Measurements from ENCODE around the gene IFIH1.

The IFIH1 gene

DNA sequence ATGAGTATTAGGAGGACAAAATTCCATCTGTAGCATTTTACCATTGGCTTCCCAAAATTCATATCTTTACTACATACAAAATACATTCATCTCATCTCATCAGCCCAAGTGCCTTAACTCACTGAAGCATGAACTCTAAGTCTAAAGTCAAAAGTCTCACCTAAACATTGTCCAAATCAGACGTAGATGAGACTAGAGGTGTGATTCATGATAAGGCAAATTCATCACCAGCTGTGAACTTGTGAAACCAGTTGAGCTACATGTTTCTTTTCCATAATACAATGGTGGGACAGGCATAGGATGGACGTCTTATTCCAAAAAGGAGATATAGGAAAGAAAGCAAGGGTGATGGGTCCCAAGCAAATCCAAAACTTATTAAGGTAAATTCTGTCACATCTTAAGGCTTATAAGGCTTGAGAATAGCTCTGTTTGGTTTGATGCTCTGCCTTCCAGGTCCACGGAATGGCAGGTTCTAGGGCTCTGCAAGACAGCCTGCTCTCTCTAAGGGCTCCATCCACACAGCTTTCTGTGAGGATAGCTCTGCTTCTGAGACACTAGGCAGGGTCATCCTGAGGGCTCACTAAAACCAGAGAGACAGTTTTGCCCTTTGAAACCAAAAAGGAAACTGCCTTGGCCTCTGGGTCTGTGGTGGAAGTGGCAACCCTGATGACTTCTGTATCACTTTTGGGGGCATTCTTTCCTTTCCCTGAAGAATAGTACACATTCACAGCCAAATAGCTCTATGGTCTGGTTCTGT is 9.6 kb downstream of the IFIH1 start:
- no peak for DNase-seq

DNA sequence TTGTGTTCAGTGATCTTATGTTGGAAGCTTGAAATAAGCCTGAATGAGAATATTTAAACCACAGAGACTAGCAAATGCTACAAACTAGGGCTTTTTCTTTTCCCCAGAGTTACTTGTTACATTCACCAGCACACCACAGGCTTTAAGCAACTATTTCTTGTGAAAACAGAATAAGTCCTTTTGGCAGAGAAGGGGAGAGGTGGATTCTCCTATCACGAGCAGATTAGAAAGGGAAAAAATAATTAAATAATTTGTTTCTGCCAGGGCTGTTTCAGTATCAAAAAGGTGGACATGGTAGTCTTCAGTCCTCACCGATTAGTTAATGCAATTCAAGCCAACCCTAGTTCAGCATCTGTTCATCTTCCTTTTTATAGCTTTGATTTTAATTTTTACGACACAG is 12.6 kb downstream of the IFIH1 start:
- no peak for DNase-seq

DNA sequence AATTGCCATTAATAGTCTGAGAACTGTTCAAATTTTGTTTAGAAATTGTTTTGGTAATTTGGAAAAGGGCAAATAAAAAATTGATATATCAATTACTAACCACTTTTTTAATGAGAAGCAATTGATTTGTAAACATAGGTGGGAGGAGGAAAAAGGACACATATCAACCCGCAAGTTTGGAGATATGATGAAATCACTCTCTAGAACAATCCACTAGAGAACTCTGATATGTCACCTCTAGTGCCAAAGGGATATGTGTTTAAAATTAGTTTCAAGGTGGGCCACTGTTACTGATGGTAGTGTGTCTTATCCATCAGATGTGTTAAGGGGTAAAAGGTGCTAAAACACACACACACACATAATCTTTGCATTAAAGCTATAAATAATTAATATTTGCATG is 16.6 kb downstream of the IFIH1 start:
- no peak for DNase-seq

DNA sequence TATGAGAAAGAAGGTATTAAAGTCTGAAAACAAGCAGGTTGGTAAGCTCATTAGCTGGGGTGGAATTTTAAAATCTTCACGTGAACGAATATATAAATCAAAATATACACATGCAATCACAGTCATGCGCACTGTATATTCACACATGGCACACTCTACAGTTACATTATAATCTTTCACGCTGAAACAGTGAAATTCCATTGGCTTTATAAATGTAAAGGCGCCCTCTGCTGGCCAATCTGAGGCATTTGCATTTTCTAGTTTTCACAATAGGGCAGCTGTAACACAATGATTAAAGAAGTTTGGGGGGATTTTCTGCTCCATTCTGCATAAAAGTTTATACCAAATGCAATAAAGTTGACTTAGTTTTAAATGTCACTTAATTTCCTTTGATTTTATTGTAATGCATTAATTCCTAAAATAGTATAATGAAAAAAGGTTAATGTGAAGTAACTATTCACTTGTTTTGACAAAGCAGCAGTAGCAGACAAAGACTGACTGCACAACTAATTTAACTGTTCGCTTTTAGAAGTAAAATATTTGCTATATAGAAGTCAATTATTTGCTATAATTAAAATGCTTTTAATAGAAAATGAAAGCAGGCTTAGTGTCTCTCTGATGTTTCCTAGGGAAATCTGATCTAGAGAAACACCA is 17.2 kb downstream of the IFIH1 start:
- DNase-seq: peak; percentile 29

DNA sequence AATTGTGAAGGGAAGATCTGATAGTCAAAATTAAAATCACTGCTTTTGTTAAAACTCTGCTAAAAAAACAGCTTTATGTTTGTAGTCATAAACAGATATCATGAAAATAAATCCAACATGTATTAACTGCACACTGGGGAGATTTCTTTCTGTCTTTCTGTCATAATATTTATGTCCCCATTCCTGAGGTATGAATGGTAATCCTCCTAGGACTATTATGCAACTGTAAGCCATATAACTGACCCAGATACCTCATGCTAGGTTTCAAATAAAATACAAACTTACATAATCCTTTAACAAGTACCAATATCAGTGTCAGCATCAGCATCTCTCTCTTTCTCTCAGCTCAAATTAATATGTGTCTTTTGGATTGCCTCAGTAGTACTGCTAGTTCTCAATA is 18.2 kb downstream of the IFIH1 start:
- DNase-seq: no peak

DNA sequence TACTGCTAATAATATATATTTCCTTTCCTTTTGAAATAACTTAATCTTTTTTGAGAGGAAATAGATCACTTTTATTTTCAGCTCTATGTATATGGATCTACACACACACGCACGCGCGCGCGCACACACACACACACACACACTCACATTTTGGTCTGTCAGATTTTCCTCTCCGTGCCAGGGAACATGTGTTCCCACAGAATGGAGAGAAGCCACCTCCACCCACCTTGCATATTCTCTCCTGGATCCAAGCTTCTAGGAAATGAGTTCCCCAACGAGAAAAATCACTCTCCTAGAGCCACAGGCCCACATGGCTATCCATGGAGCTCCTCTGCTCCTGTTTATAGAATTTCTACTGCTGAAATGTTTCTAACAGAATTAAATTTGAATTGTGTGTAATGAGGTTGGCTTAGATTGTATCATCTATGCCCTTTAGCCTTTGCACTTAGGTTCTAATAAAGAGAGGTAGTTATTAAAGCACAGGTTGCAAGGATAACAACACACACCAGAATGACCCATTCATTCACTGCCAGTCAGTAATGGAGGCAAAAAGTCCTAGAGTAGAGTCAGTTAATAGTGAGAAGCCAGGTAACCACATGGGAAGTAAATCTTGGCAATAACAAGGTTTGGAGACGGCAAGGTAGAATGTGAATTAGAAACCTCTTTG is 19.7 kb downstream of the IFIH1 start:
- DNase-seq: no peak

DNA sequence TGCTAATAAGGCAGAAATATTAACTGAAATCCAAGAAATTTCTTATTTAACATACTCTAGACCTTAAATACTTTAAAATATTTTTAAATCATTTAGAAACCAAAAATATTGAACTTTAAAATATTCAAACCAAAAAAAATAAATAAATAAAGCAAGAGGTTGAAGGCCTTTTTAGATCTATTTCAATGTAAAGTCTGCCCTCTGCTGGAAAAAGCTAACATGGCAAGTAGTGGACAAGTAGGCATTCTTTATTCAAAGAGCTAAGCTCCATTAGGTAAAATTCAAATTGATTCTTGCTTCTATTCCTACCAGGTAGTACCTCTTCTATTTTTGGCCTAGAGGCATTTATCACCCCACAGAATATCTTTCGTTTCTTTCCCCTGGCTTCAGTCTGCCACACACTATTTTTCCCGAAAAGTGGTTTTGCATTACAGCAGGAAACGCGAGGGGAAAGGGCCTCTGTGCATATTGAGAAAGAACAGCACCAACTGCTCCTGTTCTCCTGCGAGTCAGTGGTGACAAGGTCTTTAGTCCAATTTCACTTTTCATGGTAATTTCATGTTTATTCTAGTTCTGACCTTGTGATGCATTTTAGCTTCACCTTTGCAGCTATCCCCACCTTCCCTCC is 20.4 kb downstream of the IFIH1 start:
- peak; percentile 24 for DNase-seq

DNA sequence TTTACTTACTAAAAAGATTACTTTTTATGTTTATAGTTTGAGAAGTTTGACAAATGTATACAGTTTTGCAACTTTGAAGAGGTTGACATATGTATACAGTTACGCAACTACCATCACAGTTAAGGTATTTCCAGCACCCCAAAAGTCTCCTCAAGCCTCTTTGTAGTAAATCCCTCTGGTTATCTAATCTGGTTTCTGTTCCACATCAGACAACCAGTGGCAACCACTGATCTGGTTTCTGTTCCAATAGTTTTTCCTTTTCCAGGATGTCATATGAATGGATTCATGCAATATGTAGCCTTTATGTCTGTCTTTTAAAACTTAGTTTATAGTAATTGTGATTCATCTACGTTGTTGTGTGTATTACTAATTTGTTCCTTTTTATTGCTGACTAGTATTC is 23.5 kb downstream of the IFIH1 start:
- DNase-seq: no peak

DNA sequence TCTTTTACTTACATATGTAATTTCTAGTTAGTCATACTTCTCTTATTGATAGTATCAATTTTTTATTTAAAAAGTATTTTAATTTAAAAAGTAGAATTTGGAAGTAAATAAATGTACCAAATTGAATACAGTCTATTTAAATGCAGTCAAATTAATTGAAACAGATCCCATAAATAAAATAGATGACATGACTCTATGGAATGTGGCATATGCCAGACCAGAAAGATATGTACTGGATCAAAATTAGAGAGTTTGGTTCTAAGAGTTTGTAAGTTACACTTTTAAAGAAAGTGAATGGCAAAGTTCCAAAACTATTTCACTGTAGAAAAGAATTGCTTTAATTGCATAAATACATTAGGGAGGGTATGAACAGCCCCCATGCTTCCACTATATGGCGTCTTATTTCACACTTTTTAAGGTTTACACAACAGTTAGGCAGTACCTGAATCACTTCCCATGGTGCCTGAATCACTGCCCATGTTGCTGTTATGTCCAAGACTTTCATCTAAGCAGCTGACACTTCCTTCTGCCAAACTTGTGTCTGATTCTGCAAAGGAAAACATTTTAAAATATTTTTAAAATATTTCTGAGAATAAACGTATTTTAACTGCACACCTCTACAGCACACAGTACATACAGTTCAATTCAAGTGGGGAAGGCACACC is 25.2 kb downstream of the IFIH1 start:
- no peak for DNase-seq

DNA sequence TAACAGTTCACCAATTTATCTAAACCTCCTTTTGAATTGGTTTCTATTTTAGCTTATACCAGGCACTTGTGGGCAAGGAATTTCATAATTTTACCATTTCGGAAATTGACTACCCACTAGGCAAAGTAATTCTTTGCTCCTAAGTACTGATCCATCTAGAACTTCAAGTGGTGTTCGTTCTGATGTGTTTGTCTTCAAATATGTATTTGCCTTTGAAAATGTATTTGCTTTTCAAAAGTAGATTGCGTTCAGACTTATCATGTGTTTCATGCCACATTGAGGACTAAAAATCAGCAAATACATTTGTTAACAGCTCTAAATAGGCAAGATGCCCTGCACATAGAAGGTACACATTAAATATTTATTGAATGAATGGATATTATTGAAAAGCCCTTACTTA is 26.7 kb downstream of the IFIH1 start:
- no peak for DNase-seq

DNA sequence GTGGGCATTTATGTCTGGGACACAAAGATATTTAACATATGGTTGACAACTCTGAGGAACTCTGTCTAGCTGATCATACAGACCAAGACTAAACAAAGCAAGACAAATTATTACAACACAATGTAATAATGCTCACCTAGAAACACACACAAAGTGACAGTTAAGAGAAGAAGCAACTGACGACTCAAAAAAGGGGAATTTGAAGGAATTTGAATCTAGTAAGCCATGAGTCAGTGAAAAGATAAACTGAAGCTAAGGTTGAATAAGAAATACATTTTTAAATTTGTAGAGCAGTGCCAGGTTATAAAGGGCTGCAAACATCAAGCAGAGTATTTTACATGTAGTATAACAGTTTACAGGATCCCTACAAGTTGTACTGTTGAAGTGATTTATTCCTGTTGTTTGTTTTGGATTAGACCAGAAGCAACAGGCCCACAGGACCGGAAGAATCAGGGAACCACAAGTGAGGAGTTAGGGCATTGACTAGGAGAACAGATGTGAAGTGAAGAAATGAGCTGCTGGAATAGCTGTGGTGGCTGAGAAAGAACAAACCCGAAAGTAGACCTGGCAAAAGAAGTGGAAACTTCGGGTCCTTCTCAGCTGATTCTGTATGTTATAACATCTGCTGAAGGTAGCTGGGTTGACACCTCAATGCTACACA is 35.6 kb downstream of the IFIH1 start:
- no peak for DNase-seq

DNA sequence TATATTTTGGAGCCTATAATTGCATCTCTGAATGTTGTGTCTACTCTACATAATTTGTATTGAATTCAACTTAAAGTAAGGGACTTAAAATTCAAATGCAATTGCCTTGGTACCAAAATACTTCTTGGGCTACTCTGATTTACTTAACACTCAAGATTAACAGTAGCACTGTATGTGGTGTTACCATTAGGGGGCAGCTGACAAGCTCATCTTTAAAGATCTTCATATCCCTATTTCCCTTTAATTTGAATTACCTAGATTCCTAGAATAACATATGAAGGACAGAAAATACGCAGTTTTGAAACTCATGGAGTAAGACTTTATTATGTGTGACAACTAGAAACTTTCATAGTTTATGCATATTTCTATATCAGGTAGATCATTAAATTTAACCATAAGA is 37.8 kb downstream of the IFIH1 start:
- DNase-seq: no peak

DNA sequence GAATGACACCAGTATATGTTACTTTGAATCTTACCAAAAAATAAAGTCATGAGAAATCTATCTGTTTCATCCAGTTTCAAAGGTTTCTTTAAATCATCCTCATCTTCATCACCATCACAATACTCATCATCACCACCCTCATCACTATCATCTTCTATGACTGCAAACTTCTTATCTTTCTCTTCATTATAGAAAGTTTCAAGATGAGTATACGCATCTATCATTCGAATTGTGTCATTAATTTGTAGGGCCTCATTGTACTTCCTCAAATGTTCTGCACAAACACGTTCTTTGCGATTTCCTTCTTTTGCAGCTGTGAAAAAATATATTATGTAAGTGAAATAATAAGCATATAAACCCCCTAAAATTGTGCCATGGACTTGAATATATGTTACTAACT is 41.1 kb downstream of the IFIH1 start:
- no peak for DNase-seq

DNA sequence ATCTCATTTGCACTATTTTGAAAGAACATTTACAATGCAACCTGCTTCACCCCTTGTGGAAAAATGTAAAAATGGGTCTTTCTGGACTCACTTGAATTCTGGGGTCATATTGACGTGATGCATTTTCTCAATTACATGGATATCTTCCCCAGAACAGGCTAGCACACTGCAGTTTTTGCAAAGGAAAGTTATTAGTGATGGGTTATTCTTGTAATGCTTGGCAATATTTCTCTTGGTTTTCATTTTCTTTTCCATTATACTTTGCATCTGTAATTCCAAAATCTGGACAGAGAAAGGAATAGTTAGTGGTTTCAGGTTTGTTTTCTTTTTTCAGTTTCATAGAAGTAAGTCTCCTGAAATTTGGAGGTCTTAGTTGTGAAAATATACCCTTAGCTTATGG is 50.5 kb downstream of the IFIH1 start:
- no peak for DNase-seq

DNA sequence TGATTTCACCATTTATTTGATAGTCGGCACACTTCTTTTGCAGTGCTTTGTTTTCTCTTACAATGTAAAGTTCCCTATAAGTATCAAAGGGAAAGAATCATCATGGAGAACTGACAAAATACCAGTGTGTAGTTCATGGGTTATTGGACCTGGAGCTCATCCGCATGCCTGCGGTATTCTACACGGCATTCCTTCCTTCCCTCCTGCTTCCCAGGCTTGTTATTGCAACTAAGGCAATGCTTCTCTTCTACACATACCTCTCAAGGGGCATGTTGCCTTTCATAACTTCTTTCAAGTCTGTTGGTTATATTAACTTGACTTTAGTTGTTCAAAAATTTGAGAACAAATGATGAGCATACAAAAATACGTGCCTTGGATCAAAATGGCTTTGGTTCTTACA is 51.0 kb downstream of the IFIH1 start:
- DNase-seq: no peak

DNA sequence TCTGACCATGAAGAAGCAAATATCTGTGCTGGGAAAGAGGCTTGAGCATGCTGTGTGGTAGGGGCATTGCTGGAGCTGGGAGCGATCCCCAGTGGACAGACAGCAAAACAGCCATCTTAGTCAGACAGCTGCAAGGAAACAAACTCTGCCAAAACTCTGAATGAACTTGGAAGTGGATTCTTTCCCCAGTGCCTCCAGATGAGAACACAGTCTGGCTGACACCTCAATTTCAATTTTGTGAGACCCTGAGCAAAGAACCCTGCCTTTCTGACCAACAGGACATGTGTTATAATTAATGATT is 52.1 kb downstream of the IFIH1 start:
- DNase-seq: no peak

DNA sequence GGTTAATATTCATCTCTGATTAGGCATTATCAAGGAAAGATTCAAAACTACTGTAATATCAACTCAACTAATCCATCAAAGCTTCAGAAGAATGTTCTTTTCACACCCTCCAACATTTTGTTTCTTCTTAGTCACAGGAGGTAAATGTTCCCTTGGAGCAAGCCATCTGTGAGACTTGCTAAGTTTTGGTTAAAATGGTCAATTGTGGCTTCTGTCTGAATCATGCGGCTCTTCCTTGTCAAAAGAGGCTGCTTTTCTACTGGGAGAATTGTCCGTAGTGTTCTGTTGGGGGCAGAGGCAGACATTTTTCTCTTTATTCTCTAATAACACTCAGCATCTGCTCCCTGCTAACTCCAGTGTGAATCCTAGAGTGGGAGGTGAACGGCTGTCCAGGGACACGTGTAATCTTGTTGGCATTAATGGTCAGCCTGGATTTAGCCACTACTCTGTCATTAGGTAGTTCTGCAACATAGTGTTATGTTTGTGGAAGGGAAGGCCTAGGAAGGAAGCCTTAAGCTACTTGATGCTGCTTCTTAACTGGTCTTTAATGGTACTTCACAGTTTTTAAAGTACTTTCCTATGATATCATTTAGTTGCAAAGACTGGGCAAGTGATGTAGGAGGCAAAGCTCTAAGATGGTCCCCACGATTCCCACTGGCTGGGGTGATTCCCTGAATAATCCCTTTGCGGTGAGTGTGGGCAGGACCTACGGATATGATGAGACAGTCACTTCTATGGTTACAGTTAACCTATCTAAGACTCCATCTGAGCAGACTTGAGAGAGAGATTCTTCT is 52.6 kb downstream of the IFIH1 start:
- no peak for DNase-seq

DNA sequence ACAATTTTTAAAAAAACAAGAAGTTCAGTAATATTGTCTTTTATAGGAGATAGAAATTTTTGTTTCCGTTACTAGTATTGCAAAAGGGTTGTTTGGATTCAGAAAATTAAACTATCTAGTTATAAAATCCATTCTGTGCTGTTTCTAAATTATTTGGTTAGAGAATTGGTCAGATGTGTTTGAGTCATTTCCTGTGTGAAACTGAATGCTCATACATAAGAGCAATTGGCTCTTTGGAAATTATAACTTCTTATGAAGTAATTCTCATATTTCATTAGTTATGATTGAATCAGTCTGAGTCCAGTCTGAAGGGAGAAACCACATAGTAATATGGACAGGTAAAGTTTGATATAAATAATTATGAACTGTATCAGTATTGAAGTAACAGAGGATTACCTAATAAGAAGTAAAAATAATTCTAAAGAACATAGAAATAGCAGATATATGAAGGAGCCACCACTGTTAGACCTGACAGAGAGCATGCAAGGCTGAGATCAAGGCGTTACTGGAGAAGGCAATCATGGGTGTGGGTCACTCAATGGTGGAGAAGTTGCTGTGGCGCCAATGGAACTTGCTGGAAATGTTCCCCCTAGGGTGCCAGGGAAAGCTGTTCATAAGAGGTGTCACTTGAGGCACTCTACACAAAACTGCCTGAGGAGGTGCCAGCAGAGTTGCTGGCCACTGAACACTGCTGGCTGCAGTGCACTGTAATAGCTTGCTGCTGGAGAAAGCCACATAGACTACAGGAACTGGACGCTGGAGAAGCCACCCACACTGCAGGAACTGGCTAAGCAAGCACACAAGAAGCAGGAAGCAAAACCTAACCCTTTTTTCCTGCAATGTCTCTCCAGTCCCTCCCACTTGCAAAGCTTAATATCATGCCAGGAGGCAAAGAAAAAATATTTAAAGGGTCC is 57.2 kb downstream of the IFIH1 start:
- no peak for DNase-seq

DNA sequence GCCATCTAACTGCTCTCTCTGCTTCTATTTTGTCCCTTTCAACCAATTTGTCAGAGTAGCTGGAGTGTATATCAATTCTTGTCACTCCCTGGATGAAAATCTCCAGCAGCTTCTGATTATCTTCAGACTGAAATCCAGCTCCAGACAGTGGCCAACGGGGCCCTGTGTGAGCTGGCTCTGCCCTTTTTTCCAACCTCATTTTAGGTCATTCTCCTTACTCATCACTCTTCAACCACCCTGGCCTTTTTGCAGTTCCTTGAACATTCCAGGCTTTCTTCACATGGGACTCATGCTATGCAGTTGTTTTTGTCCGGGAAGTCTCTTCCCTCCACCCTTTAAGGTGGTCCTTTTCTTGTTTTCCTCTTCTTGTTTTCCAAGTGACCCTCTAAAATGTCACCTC is 59.8 kb downstream of the IFIH1 start:
- no peak for DNase-seq

DNA sequence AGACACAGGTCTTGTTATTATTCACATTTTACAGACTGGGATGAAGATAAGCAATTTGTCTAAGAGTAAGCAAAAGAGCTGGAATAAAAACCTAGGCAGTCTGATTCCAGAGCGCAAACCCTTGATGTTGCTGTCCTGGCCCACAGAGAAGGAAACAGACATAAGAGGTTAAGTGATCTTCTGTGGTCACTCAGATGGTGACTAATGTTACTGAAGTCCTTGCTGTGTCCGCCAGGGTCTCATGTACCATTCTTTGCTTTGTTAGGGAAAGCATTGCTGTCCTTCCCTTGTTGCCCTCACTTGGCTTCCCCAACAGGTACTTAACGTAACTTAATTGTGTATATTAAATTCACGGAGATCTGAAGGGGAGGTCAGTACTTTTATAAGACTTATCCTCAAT is 60.3 kb downstream of the IFIH1 start:
- DNase-seq: no peak

DNA sequence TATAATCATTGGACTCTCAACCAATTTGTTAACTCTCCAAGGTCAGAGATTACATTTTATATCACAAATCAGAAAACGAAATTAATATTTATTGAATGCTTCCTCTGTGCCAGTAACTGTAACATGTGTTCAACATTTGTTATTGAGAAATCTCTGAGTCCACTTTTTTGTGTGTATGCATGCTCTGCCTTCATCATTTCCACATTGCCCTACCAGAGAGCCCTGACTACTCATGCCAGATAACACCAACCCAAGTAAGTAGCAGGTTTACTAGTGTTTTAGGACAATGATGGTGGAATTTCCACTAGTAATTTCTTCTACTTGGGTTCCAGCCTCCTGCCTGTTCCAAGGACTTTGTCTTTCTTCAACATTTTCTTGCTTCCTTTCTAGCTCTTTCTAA is 61.1 kb downstream of the IFIH1 start:
- no peak for DNase-seq

Measured in effector CD8-positive, alpha-beta T cell (primary cell).